ENCODE measurements around the gene TUBB3. TPM values are rescaled to one million over a fixed set of nuclear protein-coding genes. Genes with fewer than 3 reads are reported as not detected.

The TUBB3 gene
- total and polyA plus RNA-seq, 9 of the 15 experiments (the other 6 are each of a cell fraction or from before 2014, with no cell fraction given) = 0.18 to 12.5 (median 5.0) TPM

GRCh38 chr16:89918453-89919347 is 4.4 kb upstream of the TUBB3 start, which contains the start of gene MC1R (continued):
- TF ChIP-seq E2F6 (IDR thresholded peaks at IDR 0.05; ENCODE audit: borderline replicate concordance in 1 of 2, extremely low read depth in 1 of 2, insufficient read depth in 1 of 2, insufficient read length in 1 of 2, low read depth in 1 of 2, low read length in 1 of 2, poor library complexity in 1 of 2, severe bottlenecking in 1 of 2) (peak in 1 of 2 experiments; percentile 84), ZNF253 (CRISPR knock-in tag; conservative IDR thresholded peaks at IDR 0.05) (no peak), NR1H2 (CRISPR knock-in tag; IDR thresholded peaks at IDR 0.05) (no peak), ZNF668 (CRISPR knock-in tag; IDR thresholded peaks at IDR 0.05) (no peak), NBN (IDR thresholded peaks at IDR 0.05; ENCODE audit: low read depth) (no peak), XRCC5 (IDR thresholded peaks at IDR 0.05; ENCODE audit: low read depth, low read length) (peak; percentile 88), KDM4B (IDR thresholded peaks at IDR 0.05; ENCODE audit: borderline replicate concordance in 2 of 2, low read depth in 1 of 2) (no peak), ZNF695 (CRISPR knock-in tag; IDR thresholded peaks at IDR 0.05) (no peak), KLF13 (tag; IDR thresholded peaks at IDR 0.05; ENCODE audit: borderline replicate concordance, low read depth) (0 out of 2 replicates have a peak, but pooled peaks have one; percentile 48), JUN (IDR thresholded peaks at IDR 0.05; ENCODE audit: borderline replicate concordance, low read depth, low read length) (no peak), JUN (CRISPR knock-in tag; IDR thresholded peaks at IDR 0.05; ENCODE audit: borderline replicate concordance) (no peak), ZFPM2 (CRISPR knock-in tag; IDR thresholded peaks at IDR 0.05) (no peak), RBFOX2 (IDR thresholded peaks at IDR 0.05; ENCODE audit: low read depth, low read length) (peak; percentile 60), FOXO4 (CRISPR knock-in tag; IDR thresholded peaks at IDR 0.05) (no peak), RFX1 (IDR thresholded peaks at IDR 0.05) (no peak), RBM39 (optimal IDR thresholded peaks at IDR 0.05; ENCODE audit: low read depth, low read length) (peak; percentile 56)

Measured in K562 (cell line).